Right atrium auricular region (tissue), 2 donors: ENCODE results near the gene TOM1L1. TPM values are rescaled to one million over a fixed set of nuclear protein-coding genes. Genes with fewer than 3 reads are reported as not detected.

ENCODE experiments used
- DNase-seq: peaks from one replicate; pipeline ENCODE4 v3.0.0-alpha.2; 2019; ENCODE audit warnings: low spot score
- H3K27ac ChIP-seq, 2 donors: fragments of 200-600 bp; sonication (generic); 1 replicate in 1 of 2; 2 replicates in 1 of 2; pipeline ENCODE4 v1.5.1; 2016 to 2019
- H3K27me3 ChIP-seq, 2 donors: fragments of 200-600 bp; sonication (generic); one replicate each; pipeline versions ENCODE4 v1.5.1 to v1.6.0; 2017 to 2019
- H3K36me3 ChIP-seq: fragments of 200-600 bp; sonication (generic); one replicate; pipeline ENCODE4 v1.5.1; 2016
- H3K4me1 ChIP-seq, 2 donors: fragments of 200-600 bp; sonication (generic); one replicate each; pipeline versions ENCODE4 v1.5.1 to v1.6.0; 2017 to 2019
- H3K4me3 ChIP-seq, 2 donors: fragments of 200-600 bp; sonication (generic); 1 replicate in 1 of 2; 2 replicates in 1 of 2; pipeline ENCODE4 v1.5.1; 2017 to 2019; ENCODE audit warnings: mild to moderate bottlenecking in 1 of 2, moderate library complexity in 1 of 2
- H3K9me3 ChIP-seq, 2 donors: fragments of 200-600 bp; sonication (generic); one replicate each; pipeline ENCODE4 v1.5.1; 2019
- CTCF ChIP-seq, 2 donors: fragments of 200-600 bp; sonication (generic); IDR thresholded peaks; one replicate each; pipeline ENCODE4 v1.5.1; 2019; ENCODE audit warnings: antibody characterized with exemption in 2 of 2
- total RNA-seq, 2 donors: library from RNA; depleted of rRNA; stranded (reverse); fragments of >200 nt; gene quantifications; one replicate each; pipeline ENCODE4 v1.1.0, GENCODE V29; 2016

The TOM1L1 gene
- total RNA-seq, 2 donors from 2014 or later: 16.0 to 18.2 TPM

GRCh38 chr17:54968262-54968987 lies 67.8 kb downstream of the TOM1L1 start, which contains the start of the genes COX11 and STXBP4:
Gene COX11 (minus strand): TSS chr17:54968654. CDS start chr17:54968646, 8 bp downstream.
Gene STXBP4 (plus strand): TSS chr17:54968765. CDS start chr17:54986220, 17,455 bp downstream.
- TF ChIP-seq CTCF (IDR thresholded peaks at IDR 0.05): peak; percentile 41 to 69
- peaks cover 17% of the 10 kb centered on the region for H3K36me3 ChIP-seq
- no peaks in the 10 kb centered on the region for H3K9me3 ChIP-seq
- no peaks in the 10 kb centered on the region for H3K27me3 ChIP-seq
- peaks cover 0 to 25% of the 10 kb centered on the region in 2 donors for H3K4me1 ChIP-seq
- peak within 1 kb of the TSS; percentile 90 to 94 for H3K27ac ChIP-seq
- DNase-seq: peak; percentile 94
- peak within 1 kb of the TSS; percentile 83 to 94 for H3K4me3 ChIP-seq

- Histone ChIP-seq H3K9me3 (no peaks in the 10 kb centered on the region), H3K27me3 (no peaks in the 10 kb centered on the region), H3K4me1 (peaks cover 0 to 25% of the 10 kb centered on the region in 2 donors), H3K4me3 (peak overlapping the region; percentile 83 to 94), H3K27ac (peak overlapping the region; percentile 90 to 94), H3K36me3 (peaks cover 12% of the 10 kb centered on the region)
- DNase-seq: no peak
- no peak for TF ChIP-seq CTCF (IDR thresholded peaks at IDR 0.05)
Observed at GRCh38 chr17:54968988-54969332, 68.3 kb downstream of the TOM1L1 start.

- Histone ChIP-seq H3K27ac (peak overlapping the region; percentile 90 to 94), H3K27me3 (no peaks in the 10 kb centered on the region), H3K36me3 (peaks cover 2% of the 10 kb centered on the region), H3K9me3 (no peaks in the 10 kb centered on the region), H3K4me3 (peak overlapping the region; percentile 83 to 94), H3K4me1 (peaks cover 0 to 25% of the 10 kb centered on the region in 2 donors)
- TF ChIP-seq CTCF (IDR thresholded peaks at IDR 0.05): no peak
- no peak for DNase-seq
Observed at GRCh38 chr17:54969658-54970572, 69.3 kb downstream of the TOM1L1 start.

GRCh38 chr17:54971147-54971546 lies 70.5 kb downstream of the TOM1L1 start:
- TF ChIP-seq CTCF (IDR thresholded peaks at IDR 0.05): no peak
- Histone ChIP-seq H3K36me3 (no peaks in the 10 kb centered on the region), H3K27me3 (no peaks in the 10 kb centered on the region), H3K4me1 (peaks cover 0 to 23% of the 10 kb centered on the region in 2 donors), H3K27ac (no peak overlapping the region), H3K4me3 (no peak overlapping the region), H3K9me3 (no peaks in the 10 kb centered on the region)
- DNase-seq: no peak

- H3K4me1 ChIP-seq: peaks cover 0 to 15% of the 10 kb centered on the region in 2 donors
- no peak overlapping the region for H3K4me3 ChIP-seq
- no peaks in the 10 kb centered on the region for H3K36me3 ChIP-seq
- H3K9me3 ChIP-seq: no peaks in the 10 kb centered on the region
- H3K27ac ChIP-seq: no peak overlapping the region
- no peak for TF ChIP-seq CTCF (IDR thresholded peaks at IDR 0.05)
- no peak for DNase-seq
- no peaks in the 10 kb centered on the region for H3K27me3 ChIP-seq
Observed at GRCh38 chr17:54971901-54972300, 71.2 kb downstream of the TOM1L1 start.
